Ishikawa (cell line): ENCODE data around the gene HJURP.

Experiments
- CEBPB ChIP-seq: IDR thresholded peaks from 2 replicates; pipeline ENCODE4 v1.6.1; 2012
- FOXM1 ChIP-seq: IDR thresholded peaks from 2 replicates; pipeline ENCODE4 v1.6.1; 2012; ENCODE audit warnings: low read depth, borderline replicate concordance
- MAX ChIP-seq: IDR thresholded peaks from 2 replicates; pipeline ENCODE4 v1.6.1; 2012
- REST ChIP-seq: IDR thresholded peaks from 2 replicates; pipeline ENCODE4 v1.6.1; 2012; ENCODE audit warnings: low read depth, mild to moderate bottlenecking
- TAF1 ChIP-seq: IDR thresholded peaks from 2 replicates; pipeline ENCODE4 v1.6.1; 2012; ENCODE audit warnings: low read depth, mild to moderate bottlenecking
- YY1 ChIP-seq: IDR thresholded peaks from 2 replicates; pipeline ENCODE4 v1.6.1; 2012; ENCODE audit warnings: low read depth
- ZBTB7A ChIP-seq: IDR thresholded peaks from 2 replicates; pipeline ENCODE4 v1.6.1; 2012; ENCODE audit warnings: low read depth
- TF ChIP-seq, protein P1 (sequence below): IDR thresholded peaks from 2 replicates; pipeline ENCODE4 v1.6.1; 2012

GRCh38 chr2:233862261-233862768 is 8.0 kb upstream of the HJURP start:
- no peak for TF ChIP-seq CEBPB
- no peak for TF ChIP-seq FOXM1
- TF ChIP-seq ZBTB7A = no peak
- no peak for TF ChIP-seq YY1
- no peak for TF ChIP-seq MAX
- no peak for TF ChIP-seq REST
- TF ChIP-seq TAF1 = no peak
- TF ChIP-seq, protein P1, sequence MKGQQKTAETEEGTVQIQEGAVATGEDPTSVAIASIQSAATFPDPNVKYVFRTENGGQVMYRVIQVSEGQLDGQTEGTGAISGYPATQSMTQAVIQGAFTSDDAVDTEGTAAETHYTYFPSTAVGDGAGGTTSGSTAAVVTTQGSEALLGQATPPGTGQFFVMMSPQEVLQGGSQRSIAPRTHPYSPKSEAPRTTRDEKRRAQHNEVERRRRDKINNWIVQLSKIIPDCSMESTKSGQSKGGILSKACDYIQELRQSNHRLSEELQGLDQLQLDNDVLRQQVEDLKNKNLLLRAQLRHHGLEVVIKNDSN = no peak
